Activated T-cell treated with anti-CD3 and anti-CD28 coated beads, Interleukin-2, amount 50 U/mL, for 72 hours (primary cell): ENCODE data around the gene RABL3. TPM values are rescaled to one million over a fixed set of nuclear protein-coding genes. Genes with fewer than 3 reads are reported as not detected.
A peak's percentile ranks its signal among the peaks of the same experiment; 100 is the strongest.
"Not testable (repeated sequence)": the region's sequence is repeated elsewhere in the genome, so short reads cannot be mapped to it uniquely, and the experiment has no call there.

Experiments used
- ATAC-seq, 2 donors: fragments of 150-1000 bp; cut with Tn5 transposase; replicated peaks in 1 of 2; 2 replicates each; pipeline ENCODE4 v1.10.0; 2021; ENCODE audit warnings: moderate library complexity in 2 of 2, mild to moderate bottlenecking in 1 of 2
- DNase-seq, 2 donors: peaks; one replicate each; pipeline ENCODE4 v3.0.0; 2021 to 2022; ENCODE audit warnings: mixed read lengths in 1 of 2
- H3K27ac Mint-ChIP-seq: one replicate; pipeline ENCODE4 v1.8.0; 2022; ENCODE audit warnings: mild to moderate bottlenecking, moderate library complexity, mixed read lengths
- H3K27me3 Mint-ChIP-seq: one replicate; pipeline ENCODE4 v1.8.0; 2022; ENCODE audit warnings: low read depth, mixed read lengths
- H3K36me3 Mint-ChIP-seq, 2 donors: one replicate each; pipeline ENCODE4 v1.8.0; 2022; ENCODE audit warnings: mixed read lengths in 2 of 2, mild to moderate bottlenecking in 1 of 2; ENCODE audit not compliant: insufficient read depth in 2 of 2
- H3K4me1 Mint-ChIP-seq: one replicate; pipeline ENCODE4 v1.8.0; 2022; ENCODE audit warnings: low read depth, mixed read lengths
- H3K4me3 Mint-ChIP-seq, 2 donors: one replicate each; pipeline ENCODE4 v1.8.0; 2022; ENCODE audit warnings: mild to moderate bottlenecking in 2 of 2, mixed read lengths in 2 of 2, moderate library complexity in 2 of 2
- H3K9me3 Mint-ChIP-seq, 2 donors: one replicate each; pipeline ENCODE4 v1.8.0; 2022; ENCODE audit warnings: mixed read lengths in 2 of 2
- total RNA-seq, 2 donors: library from RNA; stranded (reverse); gene quantifications; one replicate each; pipeline ENCODE4 v1.2.3, GENCODE V29; 2022

Gene RABL3
- total RNA-seq, 2 donors from 2014 or later, result 25.9 to 26.9 TPM

- Mint-ChIP-seq H3K27ac (no peak overlapping the region), H3K4me3 (peak overlapping the region in 1 of 2 donors; percentile 19), H3K4me1 (peaks cover 46% of the 10 kb centered on the region), H3K36me3 (no peaks in the 10 kb centered on the region), H3K9me3 (no peaks in the 10 kb centered on the region), H3K27me3 (no peaks in the 10 kb centered on the region)
- DNase-seq (no peak), ATAC-seq (no peak)
Observed at GRCh38 chr3:120765830-120766493, 23.6 kb upstream of the RABL3 start.

GRCh38 chr3:120764206-120764605 lies 21.9 kb upstream of the RABL3 start:
- H3K27me3 Mint-ChIP-seq, result no peaks in the 10 kb centered on the region

GRCh38 chr3:120763601-120764000 lies 21.3 kb upstream of the RABL3 start:
- no peak overlapping the region for H3K4me3 Mint-ChIP-seq
- no peak overlapping the region for H3K27ac Mint-ChIP-seq
- no peaks in the 10 kb centered on the region for H3K27me3 Mint-ChIP-seq
- peaks cover 48% of the 10 kb centered on the region for H3K4me1 Mint-ChIP-seq
- H3K36me3 Mint-ChIP-seq, result peaks cover under 1 to 1% of the 10 kb centered on the region in 2 donors
- no peaks in the 10 kb centered on the region for H3K9me3 Mint-ChIP-seq
- ATAC-seq (no peak), DNase-seq (no peak)

More at GRCh38 chr3:120764206-120764605, 21.9 kb upstream of the RABL3 start:
- H3K9me3 Mint-ChIP-seq, result no peaks in the 10 kb centered on the region
- H3K27ac Mint-ChIP-seq, result peak overlapping the region; percentile 36
- no peaks in the 10 kb centered on the region for H3K36me3 Mint-ChIP-seq
- DNase-seq (no peak), ATAC-seq (no peak)
- H3K4me3 Mint-ChIP-seq, result no peak overlapping the region
- peaks cover 48% of the 10 kb centered on the region for H3K4me1 Mint-ChIP-seq

- Mint-ChIP-seq H3K27ac (no peak overlapping the region), H3K9me3 (no peaks in the 10 kb centered on the region), H3K36me3 (peaks cover 3 to 4% of the 10 kb centered on the region in 2 donors), H3K4me3 (no peak overlapping the region), H3K4me1 (peaks cover 48% of the 10 kb centered on the region), H3K27me3 (no peaks in the 10 kb centered on the region)
- ATAC-seq (no peak), DNase-seq (no peak)
Observed at GRCh38 chr3:120762615-120763014, 20.3 kb upstream of the RABL3 start.

DNA sequence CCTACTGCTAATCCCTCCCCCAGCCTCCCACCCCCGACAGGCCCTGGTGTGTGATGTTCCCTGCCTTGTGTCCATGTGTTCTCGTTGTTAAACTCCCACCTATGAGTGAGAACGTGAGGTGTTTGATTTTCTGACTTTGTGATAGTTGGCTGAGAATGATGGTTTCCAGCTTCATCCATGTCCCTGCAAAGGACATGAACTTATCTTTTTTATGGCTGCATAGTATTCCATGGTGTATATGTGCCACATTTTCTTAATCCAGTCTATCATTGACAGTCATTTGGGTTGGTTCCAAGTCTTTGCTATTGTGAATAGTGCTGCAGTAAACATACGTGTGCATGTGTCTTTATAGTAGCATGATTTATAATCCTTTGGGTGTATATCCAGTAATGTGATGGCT lies 16.2 kb upstream of the RABL3 start:
- not testable (repeated sequence) for H3K9me3 Mint-ChIP-seq, H3K27me3 Mint-ChIP-seq, H3K4me3 Mint-ChIP-seq, ATAC-seq, DNase-seq, H3K27ac Mint-ChIP-seq
- Mint-ChIP-seq H3K36me3 (peaks cover 8 to 14% of the 10 kb centered on the region in 2 donors), H3K4me1 (peaks cover 34% of the 10 kb centered on the region)

DNA sequence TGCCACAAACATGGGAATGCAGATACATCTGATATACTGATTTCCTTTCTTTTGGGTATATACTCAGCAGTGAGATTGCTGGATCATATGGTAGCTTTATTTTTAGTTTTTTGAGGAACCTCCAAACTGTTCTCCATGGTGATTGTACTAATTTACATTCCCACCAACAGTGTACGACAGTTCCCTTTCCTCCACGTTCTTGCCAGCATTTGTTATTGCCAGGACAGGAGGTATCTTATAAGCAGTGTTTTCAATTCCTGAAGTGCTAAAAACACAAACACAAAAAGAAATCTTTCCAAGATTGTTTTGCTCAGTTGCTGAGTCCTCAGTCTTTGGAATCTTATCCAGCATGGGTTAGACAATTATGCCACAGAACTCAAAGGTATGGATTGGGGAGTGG lies 13.7 kb upstream of the RABL3 start:
- Mint-ChIP-seq H3K9me3 (peaks cover 0 to 2% of the 10 kb centered on the region in 2 donors), H3K27me3 (no peaks in the 10 kb centered on the region), H3K4me1 (peaks cover 16% of the 10 kb centered on the region), H3K27ac (no peak overlapping the region), H3K36me3 (peaks cover 12 to 19% of the 10 kb centered on the region in 2 donors), H3K4me3 (no peak overlapping the region)
- ATAC-seq (no peak), DNase-seq (no peak)

DNA sequence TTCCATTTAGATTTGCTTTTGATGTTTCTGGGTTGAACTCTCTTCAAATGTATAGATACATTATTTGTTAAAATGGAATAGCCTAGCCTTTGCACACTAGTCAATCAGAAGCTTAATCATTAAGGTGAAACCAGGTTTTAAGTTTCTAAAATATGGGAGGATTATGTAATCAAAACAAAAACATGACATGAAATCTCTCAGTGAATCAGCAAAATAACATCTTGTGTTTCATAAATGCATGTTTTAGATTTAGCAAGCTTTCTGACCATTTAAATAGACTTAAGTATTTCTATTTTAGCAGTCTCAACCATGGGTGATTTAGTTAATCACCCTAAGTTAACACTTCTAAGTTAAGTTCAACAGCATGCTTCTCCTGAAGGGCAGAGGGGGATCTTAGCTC lies 11.5 kb upstream of the RABL3 start:
- ATAC-seq (no peak), DNase-seq (no peak)
- Mint-ChIP-seq H3K4me3 (no peak overlapping the region), H3K27me3 (no peaks in the 10 kb centered on the region), H3K4me1 (peaks cover 13% of the 10 kb centered on the region), H3K27ac (no peak overlapping the region), H3K36me3 (peaks cover 14 to 23% of the 10 kb centered on the region in 2 donors), H3K9me3 (peaks cover 0 to 2% of the 10 kb centered on the region in 2 donors)

- H3K27me3 Mint-ChIP-seq, result no peaks in the 10 kb centered on the region
- peaks cover 0 to 2% of the 10 kb centered on the region in 2 donors for H3K9me3 Mint-ChIP-seq
- peaks cover 11 to 21% of the 10 kb centered on the region in 2 donors for H3K36me3 Mint-ChIP-seq
- H3K4me3 Mint-ChIP-seq, result no peak overlapping the region
- no peak for DNase-seq
- H3K4me1 Mint-ChIP-seq, result peaks cover 13% of the 10 kb centered on the region
- ATAC-seq, result no peak
- no peak overlapping the region for H3K27ac Mint-ChIP-seq
Observed at GRCh38 chr3:120752865-120753264, 10.5 kb upstream of the RABL3 start.

DNA sequence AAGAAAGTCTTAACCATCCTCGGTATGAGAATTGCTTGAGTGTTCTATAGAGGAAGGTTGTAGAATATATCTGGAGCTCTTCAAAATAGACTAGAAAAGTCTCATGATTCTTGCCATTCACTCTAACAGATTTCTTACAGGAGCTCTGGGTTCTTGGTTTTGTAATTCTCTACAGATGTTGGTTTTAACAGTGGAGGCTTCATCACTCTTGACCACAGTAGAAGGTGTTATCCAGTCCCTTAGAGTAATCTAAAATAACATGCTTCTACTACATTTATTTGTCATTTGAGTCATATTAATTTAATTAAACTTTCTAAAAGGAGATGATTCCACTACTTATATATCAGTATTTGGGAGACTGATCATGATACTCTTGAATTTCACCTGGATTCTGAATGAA lies 9.9 kb upstream of the RABL3 start:
- Mint-ChIP-seq H3K4me1 (peaks cover 13% of the 10 kb centered on the region), H3K4me3 (no peak overlapping the region), H3K9me3 (peaks cover 0 to 2% of the 10 kb centered on the region in 2 donors), H3K27me3 (no peaks in the 10 kb centered on the region), H3K36me3 (peaks cover 11 to 24% of the 10 kb centered on the region in 2 donors), H3K27ac (no peak overlapping the region)
- ATAC-seq (no peak), DNase-seq (no peak)

GRCh38 chr3:120749843-120750242 lies 7.5 kb upstream of the RABL3 start:
- DNase-seq (no peak), ATAC-seq (no peak)
- Mint-ChIP-seq H3K9me3 (no peaks in the 10 kb centered on the region), H3K27ac (no peak overlapping the region), H3K36me3 (peaks cover 8 to 14% of the 10 kb centered on the region in 2 donors), H3K4me1 (peaks cover 13% of the 10 kb centered on the region), H3K4me3 (no peak overlapping the region), H3K27me3 (no peaks in the 10 kb centered on the region)

DNA sequence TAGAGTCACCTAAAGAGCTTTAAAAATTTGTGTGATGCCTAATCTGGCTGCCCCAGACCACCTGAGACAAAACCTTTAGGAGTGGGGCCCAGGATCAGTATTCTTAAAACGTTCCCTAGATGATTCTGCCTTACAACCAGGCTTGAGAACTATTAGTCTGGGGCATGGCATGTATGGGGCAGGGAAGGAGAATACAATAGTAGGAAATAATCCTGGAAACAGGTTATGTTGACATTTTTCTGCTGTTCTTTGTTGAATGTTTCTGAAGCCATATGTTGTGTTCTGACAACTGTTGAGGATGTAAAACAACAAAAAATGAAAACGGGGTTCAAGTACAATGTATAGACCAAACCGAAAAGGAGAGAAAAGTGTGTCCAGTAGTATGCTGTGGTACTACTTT lies 3.1 kb upstream of the RABL3 start:
- no peaks in the 10 kb centered on the region for H3K27me3 Mint-ChIP-seq
- H3K4me1 Mint-ChIP-seq, result peaks cover 27% of the 10 kb centered on the region
- no peak overlapping the region for H3K27ac Mint-ChIP-seq
- H3K9me3 Mint-ChIP-seq, result no peaks in the 10 kb centered on the region
- no peak for ATAC-seq
- no peak for DNase-seq
- no peak overlapping the region for H3K4me3 Mint-ChIP-seq
- peaks cover 5 to 6% of the 10 kb centered on the region in 2 donors for H3K36me3 Mint-ChIP-seq

GRCh38 chr3:120743556-120744195 lies 1.4 kb upstream of the RABL3 start:
- no peak for ATAC-seq
- Mint-ChIP-seq H3K4me3 (peak overlapping the region; percentile 82 to 97), H3K27me3 (no peaks in the 10 kb centered on the region), H3K9me3 (no peaks in the 10 kb centered on the region), H3K4me1 (peaks cover 27% of the 10 kb centered on the region), H3K36me3 (peaks cover 3 to 4% of the 10 kb centered on the region in 2 donors), H3K27ac (peak overlapping the region; percentile 87)
- DNase-seq, result no peak

- Mint-ChIP-seq H3K4me1 (peaks cover 27% of the 10 kb centered on the region), H3K9me3 (no peaks in the 10 kb centered on the region), H3K27me3 (no peaks in the 10 kb centered on the region), H3K27ac (peak overlapping the region; percentile 87), H3K4me3 (peak overlapping the region; percentile 82 to 97), H3K36me3 (peaks cover 3 to 4% of the 10 kb centered on the region in 2 donors)
- peak; percentile 20 to 22 for ATAC-seq
- DNase-seq, result peak in 1 of 2 donors; percentile 23
Observed at GRCh38 chr3:120742849-120743365, 591 bp upstream of the RABL3 start.
